Endometrium (tissue), 2 donors: ENCODE results near the gene CD2.
"Not testable (repeated sequence)": the region's sequence is repeated elsewhere in the genome, so short reads cannot be mapped to it uniquely, and the experiment has no call there.

Source experiments
- FAIRE-seq: peaks from 2 replicates; lab custom pipeline; 2012; peaks lifted over from hg19 to GRCh38; lab: Jason Lieb, UNC
- donor health status: control.
- donor health status: control.

Gene CD2

DNA sequence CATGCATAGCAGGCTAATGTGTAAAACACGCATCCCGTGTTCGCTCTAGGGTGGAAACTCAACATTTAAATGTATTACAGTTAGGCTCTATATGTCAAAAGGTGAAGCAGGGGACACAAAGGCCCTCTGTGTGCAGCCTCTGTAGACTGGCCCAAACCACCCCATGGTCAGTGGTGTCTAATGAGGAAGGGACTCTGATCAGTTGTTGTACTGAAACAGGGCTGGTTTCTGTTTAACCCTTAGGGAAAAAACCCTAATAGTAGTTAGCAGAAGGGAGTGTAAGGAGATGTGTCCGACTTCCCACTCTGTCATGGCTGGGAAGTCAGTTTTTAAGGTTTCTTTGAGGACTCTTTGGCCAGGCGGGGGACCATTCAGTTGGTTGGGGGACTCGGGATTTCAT, 21.5 kb upstream of the CD2 start:
- no peak for FAIRE-seq

DNA sequence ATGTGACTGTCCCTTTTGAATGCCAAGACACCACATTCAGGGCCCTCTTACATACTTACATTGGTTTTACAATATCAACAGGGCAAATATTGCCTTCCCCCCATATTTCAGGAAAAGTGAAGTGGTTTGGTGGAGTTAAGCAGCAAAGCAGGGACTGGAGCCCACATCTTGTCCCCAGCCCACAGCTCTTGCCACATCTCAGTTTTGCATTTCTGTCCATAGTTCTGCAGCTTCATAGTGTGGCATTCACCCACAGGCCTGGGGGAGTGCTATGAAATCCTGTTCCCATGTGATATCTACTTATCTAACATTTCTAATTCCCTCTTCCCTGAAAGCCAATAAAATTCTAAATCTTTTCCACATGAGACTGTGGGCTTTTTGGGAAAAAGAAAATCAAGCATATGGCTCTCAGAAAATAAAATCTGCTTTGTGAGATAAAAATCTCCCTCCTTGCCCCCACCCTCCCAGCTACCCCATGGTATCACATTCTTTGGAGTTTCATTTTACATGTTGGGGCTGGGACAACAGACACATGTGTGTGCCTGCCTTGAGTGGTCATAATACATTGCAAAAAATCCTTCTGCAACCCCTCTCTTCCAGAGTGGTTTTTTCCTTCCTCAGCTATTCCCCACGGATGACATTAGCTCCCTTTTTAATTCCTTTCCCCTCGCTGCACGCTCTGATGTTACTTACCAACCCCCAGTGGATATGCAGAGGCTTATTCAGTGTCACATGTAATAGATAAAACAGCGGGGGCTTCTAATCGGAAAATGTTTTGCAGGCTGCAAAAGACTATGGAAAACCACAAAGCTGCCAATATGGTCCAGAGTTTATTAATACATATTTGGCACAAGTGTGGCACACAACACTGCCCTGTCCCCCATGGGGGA, 20.5 kb upstream of the CD2 start:
- FAIRE-seq: no peak

DNA sequence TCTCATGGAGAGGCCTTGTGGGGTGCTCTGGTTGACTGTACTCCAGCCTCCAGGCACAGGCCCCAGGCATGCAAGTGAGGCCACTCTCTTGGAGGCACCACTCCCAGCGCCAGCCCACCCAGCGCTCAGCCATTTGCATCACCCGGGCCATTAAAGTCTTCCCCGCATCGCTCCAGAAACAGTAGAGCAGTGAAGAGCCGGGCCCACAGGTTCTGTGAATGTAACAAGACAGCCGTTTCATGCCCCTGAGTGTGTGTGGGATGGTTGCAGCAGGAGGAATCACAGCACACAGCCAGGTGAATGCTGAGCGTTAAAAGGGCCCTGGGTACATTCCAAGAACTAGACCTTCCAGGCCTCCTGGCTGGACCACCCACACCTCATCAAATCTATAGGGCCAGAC, 19.0 kb upstream of the CD2 start:
- FAIRE-seq: no peak

DNA sequence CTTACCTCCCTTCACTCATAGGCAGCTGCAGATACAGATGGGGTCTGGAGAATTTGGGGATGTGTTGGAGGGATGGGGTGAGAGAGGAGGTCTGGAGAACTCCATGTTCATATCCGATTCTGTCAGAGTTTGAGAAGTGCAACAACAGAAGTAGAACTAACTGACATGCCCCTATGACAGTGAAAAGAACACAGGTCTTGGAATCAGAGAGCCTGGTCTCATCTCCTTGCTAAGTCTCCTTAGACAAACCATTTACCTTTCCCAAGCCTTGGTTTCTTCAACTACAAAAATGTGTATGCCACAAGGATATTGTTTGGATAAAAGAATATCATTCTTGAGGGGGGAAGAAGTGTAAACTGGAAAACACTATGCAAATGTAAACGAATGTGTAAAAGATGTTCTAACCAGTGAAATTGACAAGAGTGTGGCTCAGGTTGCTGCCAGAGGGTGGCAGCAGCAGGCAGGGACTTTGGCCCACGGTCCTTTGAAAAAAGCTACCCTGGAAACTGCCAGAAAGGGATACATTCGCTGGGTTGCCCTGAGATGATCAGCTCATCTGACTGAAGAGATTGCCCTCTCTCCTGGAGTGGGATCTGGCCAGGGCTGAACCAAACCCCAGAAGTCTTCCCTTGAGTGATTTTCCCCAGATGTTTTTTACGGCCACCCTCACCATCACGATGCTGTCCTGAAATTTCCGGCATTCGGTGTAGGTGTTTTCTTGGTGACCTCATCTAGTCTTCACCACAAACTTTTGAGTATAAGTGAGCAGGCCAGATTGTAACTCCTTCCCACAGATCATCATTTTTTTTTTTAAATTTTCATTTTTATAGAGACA, 17.0 kb upstream of the CD2 start:
- FAIRE-seq: no peak

DNA sequence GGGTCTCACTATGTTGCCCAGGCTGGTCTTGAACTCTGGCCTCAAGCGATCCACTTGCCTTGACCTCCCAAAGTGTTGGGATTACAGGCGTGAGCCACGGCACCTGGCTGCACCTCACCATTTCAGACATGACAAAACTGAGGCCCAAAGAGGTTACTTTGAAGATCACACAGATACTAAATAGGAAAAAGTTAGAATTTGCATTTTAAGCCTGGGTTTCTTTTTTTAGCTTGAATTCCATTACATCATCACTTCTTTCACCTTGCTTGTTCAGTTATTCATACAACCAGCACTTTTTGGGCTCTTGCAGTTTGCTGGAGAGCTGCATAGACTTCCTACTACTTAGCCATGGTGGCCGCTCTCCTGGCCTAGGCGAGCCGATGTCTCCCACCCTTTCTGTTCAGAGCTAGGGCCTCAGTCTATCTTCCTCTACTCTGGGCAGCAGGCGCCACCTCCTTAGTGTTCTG, 16.3 kb upstream of the CD2 start:
- no peak for FAIRE-seq

DNA sequence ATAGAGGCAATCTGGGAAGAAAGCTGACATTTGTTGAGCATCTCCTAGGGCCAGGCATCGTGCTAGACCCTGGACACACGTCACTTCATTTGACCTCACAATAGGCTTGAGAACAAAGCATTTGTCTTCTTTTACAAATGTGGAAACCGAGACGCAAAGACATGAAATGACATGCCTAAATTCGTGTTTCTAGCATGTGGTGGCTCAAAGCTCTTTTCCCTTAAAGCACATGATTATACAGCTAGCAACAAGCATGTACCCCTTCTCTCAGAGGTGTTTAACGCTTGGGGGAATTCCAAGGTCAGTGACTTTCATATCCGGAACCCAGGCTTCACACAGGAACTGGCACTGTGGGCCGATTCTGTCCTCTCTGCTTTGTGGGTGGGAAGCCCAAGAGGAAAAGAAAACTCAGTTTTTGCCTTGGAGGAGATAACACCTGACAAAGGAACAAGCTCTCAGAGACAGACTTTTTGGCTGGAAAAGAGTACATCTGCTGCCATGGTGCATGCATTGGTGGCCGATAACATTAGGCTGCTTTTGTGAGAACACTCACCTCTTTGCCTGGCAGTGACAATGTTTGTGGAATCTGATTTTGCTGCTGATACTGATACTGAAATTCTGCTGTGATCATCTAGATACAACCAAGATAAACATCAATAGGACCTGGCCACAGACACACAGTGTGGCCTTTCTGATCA, 15.4 kb upstream of the CD2 start:
- no peak for FAIRE-seq

DNA sequence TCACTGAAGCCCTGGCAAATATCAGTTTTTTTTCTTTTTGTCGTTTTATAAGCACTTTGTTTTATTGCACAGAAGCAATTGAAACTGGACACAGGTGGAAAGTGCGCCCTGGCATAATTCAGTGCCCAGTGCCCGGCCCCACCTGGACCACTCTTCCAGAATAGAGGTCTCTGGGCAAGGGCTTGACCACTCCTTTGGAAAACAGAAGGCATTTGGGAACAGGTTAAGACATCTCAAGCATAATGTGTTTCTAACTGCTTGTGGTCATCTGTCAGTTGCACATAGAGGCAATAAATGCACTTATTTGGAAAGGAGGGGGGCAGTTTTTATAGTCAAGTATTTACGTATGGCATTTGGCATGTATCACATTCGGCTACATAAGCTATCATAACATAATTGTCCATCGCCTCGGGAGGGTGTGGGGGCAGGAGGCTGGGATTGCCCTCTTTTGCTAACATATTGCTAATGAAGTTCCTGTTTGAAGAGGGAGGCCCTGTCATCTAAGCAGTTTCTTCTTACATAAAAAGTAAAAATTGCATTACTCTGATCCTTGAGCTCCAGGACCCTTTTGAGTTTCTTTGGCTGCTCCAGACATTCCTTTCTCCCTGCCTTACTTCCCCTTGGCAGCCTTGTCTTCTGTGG, 14.7 kb upstream of the CD2 start:
- no peak for FAIRE-seq

DNA sequence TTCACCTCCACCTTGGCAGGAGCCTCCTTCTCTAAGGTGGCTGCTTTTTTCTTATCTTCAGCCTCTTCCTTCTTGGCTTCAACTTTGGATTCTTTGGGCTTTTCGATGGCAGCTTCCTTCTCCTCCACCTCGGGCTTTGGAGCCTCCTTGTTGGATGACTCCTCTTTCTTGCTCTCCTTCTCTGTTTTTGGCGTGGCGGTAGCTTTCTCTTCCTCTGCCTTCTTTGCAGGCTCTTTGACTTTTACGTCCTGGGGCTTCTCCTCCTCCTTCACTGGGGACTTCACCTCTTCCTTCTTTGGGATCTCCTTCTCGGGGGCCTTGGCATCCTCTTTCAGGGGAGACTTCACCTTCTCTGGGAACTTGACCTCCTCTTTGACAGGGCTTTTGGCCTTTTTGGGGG, 13.9 kb upstream of the CD2 start:
- FAIRE-seq: no peak

DNA sequence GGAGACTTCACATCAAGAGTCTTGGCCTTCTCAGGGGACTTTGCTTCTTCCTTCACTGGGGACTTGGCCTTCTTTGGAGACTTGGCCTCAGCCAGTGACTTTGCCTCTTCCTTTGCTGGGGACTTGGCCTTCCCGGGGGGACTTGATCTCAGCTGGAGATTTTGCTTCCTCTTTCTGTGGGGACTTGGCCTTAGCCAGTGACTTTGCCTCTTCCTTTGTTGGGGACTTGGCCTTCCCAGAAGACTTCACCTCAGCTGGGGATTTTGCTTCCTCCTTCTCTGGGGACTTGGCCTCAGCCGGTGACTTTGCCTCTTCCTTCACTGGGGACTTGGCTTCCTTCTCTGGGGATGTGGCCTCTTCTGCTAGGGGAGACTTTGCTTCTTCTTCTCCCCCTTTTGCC, 13.5 kb upstream of the CD2 start:
- FAIRE-seq: no peak

DNA sequence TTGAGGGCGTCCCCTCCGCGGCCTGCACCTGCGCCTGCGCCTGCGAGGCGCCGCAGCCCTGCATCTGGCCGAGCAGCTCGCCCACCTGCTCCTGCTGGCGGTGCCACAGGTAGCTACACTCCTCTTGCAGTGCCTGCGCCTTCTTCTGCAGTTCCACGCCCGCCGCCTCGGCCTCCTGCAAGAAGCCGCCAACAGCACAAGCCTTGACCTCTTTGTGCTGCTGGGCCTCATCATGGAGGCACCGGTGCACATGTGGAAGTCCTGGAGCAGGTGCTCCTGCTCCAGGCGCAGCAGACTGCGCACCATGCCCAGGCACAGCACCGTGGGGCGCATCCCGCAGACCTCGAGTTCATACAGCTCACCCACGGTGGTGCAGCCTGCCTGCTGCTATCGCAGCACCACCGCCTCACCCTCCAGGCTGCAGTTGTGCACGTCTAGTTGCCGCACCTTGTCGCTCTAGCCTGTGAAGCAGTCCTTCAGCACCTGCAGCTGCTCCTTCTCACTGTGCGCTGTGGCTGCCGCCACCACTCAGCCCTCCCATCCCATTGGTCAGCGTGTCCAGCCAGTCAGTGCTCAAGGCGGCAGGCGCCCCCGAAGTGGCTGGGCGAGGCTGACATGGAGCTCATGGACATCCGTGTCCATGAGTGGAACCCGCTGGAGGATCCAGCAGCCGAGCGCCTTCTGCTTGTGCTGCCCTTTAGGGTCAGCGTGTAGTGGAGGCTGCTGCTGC, 12.2 kb upstream of the CD2 start:
- no peak for FAIRE-seq

DNA sequence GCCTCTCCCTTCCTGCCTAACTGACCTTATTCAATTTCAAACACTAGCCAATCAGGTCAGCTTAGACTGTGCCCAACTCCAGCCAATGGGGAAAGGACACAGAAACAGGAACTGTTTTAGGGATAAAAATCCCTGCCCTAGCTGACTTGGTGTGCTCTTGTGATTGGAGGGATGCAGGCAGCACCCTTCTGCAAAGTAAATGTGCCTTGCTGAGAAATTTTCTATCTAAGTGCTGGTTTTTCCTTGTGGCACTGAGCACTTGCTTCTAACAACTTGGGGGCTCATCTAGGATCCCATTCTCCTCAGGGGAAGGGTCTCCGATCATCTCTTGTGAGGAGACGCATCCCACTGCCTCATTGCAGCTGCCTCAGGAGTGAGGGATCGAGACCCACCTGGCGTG, 10.7 kb upstream of the CD2 start:
- no peak for FAIRE-seq

DNA sequence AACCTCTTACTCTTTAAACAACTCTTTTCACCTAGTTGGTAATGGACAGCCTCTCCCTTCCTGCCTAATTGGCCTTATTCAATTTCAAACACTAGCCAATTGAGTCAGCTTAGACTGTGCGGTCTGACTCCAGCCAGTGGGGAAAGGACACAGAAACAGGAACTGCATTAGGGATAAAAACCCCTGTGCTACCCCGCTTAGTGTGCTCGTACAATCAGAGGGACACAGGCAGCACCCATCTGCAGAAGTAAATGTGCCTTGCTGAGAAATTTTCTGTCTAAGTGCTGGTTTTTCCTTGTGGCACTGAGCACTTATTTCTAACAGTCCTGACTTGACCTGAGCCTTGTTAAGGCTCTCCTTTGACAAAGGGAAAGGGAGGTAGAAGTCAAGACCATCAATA, 6.0 kb upstream of the CD2 start:
- no peak for FAIRE-seq

DNA sequence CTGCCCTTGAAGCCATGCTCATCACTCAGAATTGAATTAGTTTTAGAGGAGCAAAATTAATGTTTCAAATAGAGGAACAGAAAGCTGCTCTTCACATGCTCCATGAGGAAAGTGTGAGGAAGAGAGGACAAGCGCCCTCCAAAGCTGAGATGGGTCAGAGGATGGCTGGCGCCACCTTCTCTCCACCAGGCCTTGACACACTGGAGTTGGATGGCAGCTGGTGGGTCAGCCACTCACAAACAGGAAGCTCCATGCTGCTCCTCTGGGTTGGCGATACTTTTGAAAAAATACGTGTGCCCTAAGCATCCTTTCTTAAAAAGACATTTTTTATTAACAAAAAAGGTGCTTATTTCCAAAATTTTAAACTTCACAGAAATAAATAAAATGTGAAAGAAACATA, 3.1 kb upstream of the CD2 start:
- no peak for FAIRE-seq

DNA sequence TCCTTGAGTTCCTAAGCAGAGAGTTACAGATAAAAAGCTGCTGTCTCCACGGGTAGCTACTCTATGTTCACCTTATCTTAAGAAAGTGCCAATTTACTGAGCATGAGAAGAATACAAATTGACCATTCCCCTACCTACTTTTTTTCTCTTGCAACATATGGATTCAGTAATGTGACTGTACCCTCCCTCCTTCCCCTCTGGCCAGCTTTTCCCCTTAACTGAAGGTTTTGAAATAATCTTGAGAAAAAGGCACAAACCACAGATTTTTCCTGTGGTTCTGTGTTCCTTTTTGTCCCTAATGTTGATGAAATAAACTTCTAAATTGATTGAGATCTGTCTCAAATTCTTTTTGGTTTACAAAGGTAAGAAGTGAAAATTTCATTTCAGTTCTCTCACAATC, 2.6 kb upstream of the CD2 start:
- FAIRE-seq: no peak

DNA sequence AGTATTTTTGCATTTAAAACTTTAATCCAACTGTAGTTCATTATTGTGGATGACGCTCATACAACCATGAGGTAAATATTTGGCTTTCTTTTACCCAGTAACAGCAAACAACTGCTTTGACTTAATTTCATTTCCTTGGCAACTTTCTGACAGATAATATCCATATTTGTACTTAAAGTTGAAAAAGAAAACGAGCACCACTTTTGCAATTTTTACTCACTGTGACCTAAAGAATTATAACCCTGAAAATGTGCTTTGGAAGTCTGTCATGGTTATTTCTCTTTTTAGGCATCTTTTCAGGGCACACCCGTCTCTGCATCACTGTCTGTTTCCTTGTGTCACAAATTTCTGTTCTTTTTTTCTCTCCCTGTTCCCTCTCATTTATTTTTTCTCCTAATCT, 918 bp upstream of the CD2 start:
- FAIRE-seq: no peak

DNA sequence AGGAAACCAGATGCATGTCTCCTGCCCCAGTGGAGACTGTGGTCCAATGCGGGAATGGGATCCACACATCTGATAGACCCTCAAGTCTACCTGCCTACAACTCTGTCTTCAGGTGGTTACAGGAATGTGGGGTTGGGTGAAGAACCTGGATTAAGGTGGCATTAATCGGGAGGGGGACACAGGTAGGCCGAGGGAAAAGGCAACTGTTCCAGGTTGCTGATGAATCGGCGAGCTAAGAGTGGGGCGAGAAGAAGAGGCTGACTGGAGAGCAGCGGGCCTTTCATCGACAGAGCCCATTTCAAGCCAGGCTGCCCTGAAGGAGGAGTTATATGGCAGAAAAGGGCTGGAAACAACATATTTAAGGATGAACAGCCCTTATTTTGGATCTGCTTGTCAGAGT, 836 bp downstream of the CD2 start:
- no peak for FAIRE-seq

DNA sequence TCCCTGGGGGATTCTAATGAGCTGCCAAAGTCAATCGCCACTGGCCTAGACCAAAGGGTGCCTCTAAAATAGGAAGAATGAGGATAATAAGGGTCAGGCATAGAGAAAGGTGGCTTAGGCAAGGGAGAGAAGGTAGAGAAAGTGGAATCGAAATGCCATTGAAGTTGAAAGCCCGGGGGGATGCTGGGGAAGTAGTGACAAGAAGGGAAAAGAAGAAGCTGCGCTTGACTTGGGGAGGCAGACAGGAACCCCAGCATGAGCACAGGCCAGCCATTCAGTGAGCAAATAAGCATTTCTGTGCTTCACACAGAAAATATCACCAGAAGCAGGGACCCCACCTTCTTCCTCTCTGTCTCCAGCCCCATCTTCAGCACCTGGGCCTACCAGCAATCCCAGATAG, 1.5 kb downstream of the CD2 start:
- FAIRE-seq: no peak

DNA sequence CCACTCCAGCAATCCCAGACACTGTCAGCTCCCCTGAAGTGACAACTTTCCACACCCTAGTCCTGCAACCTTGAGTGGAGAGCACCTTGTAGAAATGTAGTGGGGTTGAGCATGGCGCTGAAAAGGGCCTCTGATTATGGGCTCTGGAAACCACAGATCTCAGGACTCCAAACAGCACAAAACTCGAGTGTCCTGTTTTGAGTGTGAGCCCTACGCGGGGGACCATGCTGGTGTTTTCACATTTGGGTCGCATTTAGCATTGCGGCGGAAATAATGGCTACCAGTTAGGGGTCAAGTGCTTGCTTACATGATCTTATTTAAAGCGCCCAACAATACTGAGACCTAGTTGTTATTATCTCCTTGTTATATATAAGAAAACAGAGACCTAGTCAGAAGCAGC, 1.9 kb downstream of the CD2 start:
- FAIRE-seq: not testable (repeated sequence)

DNA sequence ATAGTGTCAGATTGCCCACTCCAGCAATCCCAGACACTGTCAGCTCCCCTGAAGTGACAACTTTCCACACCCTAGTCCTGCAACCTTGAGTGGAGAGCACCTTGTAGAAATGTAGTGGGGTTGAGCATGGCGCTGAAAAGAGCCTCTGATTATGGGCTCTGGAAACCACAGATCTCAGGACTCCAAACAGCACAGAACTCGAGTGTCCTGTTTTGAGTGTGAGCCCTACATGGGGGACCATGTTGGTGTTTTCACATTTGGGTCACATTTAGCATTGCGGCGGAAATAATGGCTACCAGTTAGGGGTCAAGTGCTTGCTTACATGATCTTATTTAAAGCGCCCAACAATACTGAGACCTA, 4.2 kb downstream of the CD2 start:
- not testable (repeated sequence) for FAIRE-seq

DNA sequence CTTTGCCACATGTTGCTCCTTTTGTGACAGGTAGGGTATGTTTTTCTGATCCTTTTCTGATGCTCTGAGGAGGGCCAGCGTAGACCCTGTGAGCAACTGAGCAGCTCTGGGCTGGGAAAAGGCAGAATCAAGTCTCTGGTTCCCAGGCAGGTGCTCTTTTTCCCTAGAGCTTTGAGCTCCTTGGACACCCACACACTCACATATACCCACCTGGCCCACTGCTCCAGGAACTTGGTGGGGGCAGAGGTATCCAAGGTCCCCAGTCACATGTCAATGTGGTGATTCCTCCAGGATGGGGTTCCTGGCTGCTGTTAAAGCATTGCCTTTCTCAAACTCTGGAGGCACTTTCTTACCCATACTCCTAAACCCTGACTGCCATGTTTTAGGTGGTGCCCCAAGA, 5.4 kb downstream of the CD2 start:
- no peak for FAIRE-seq

DNA sequence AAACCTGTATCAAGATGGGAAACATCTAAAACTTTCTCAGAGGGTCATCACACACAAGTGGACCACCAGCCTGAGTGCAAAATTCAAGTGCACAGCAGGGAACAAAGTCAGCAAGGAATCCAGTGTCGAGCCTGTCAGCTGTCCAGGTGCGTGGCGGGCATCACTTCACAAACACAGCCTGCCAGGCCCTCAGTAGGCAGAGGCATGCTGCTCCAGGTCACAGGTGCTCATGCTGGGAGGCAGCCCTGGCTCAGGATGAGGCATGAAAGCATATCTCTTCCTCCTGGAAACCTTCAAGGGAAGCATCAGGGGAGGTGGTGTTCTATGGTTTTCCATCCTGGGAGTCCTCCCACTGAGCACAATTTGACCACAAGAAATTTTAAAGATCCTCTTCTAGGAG, 6.3 kb downstream of the CD2 start:
- no peak for FAIRE-seq
